ENCODE results near the gene LRRFIP1.

Gene LRRFIP1

GRCh38 chr2:237642038-237642734, 14.8 kb downstream of the LRRFIP1 start:
- no peak for DNase-seq

GRCh38 chr2:237643066-237643465, 15.7 kb downstream of the LRRFIP1 start:
- DNase-seq = no peak

GRCh38 chr2:237643582-237644380, 16.4 kb downstream of the LRRFIP1 start:
- DNase-seq = no peak

- DNase-seq = no peak
Measured at GRCh38 chr2:237644381-237644703, 17.0 kb downstream of the LRRFIP1 start.

- DNase-seq = no peak
Measured at GRCh38 chr2:237645261-237645660, 17.9 kb downstream of the LRRFIP1 start.

GRCh38 chr2:237647176-237648015, 20.0 kb downstream of the LRRFIP1 start:
- no peak for DNase-seq

- DNase-seq = no peak
Measured at GRCh38 chr2:237648016-237648381, 20.6 kb downstream of the LRRFIP1 start.

- no peak for DNase-seq
Measured at GRCh38 chr2:237649541-237650454, 22.4 kb downstream of the LRRFIP1 start.

GRCh38 chr2:237650455-237650850, 23.1 kb downstream of the LRRFIP1 start:
- DNase-seq = no peak

- DNase-seq = no peak
Measured at GRCh38 chr2:237651761-237652160, 24.4 kb downstream of the LRRFIP1 start.

GRCh38 chr2:237652181-237652580, 24.8 kb downstream of the LRRFIP1 start:
- DNase-seq = no peak

GRCh38 chr2:237652854-237653253, 25.5 kb downstream of the LRRFIP1 start:
- no peak for DNase-seq

GRCh38 chr2:237653776-237654558, 26.6 kb downstream of the LRRFIP1 start:
- DNase-seq = no peak

- DNase-seq = no peak
Measured at GRCh38 chr2:237657063-237657462, 29.7 kb downstream of the LRRFIP1 start.

- no peak for DNase-seq
Measured at GRCh38 chr2:237660381-237660900, 33.1 kb downstream of the LRRFIP1 start.

- DNase-seq = no peak
Measured at GRCh38 chr2:237661270-237661669, 33.9 kb downstream of the LRRFIP1 start.

- no peak for DNase-seq
Measured at GRCh38 chr2:237661799-237662328, 34.5 kb downstream of the LRRFIP1 start.

- DNase-seq = no peak
Measured at GRCh38 chr2:237662671-237663093, 35.3 kb downstream of the LRRFIP1 start.

GRCh38 chr2:237663517-237664110, 36.2 kb downstream of the LRRFIP1 start:
- no peak for DNase-seq

GRCh38 chr2:237664151-237664550, 36.8 kb downstream of the LRRFIP1 start:
- no peak for DNase-seq

- DNase-seq = no peak
Measured at GRCh38 chr2:237665713-237666143, 38.3 kb downstream of the LRRFIP1 start.

Data from activated gamma-delta T cell (primary cell).